Endothelial cell of umbilical vein (primary cell): ENCODE measurements around the gene TXNRD3. TPM values are rescaled to one million over a fixed set of nuclear protein-coding genes. Genes with fewer than 3 reads are reported as not detected.

Experiments used
- BruUV-seq: library from RNA; stranded (reverse); fragments of 400-500 nt; replicated peaks from 2 replicates; lab custom pipeline; 2021; lab: Mats Ljungman, UMichigan
- CTCF ChIA-PET: fragments of 300-600, 350-600 bp; sonication (Branson Sonifier 250); formaldehyde crosslinking; loops from one replicate; lab custom pipeline; 2021; ENCODE audit warnings: antibody characterized with exemption, inconsistent platforms; lab: Charles Lee
- POLR2A ChIA-PET: fragments of 300-600, 350-600 bp; sonication (Branson Sonifier 250); formaldehyde crosslinking; loops from one replicate; lab custom pipeline; 2021; ENCODE audit warnings: antibody characterized with exemption, inconsistent platforms; lab: Charles Lee
- DNase-seq: peaks from one replicate; pipeline ENCODE4 v3.0.0-alpha.2; 2011; ENCODE audit warnings: low read depth, low spot score
- FAIRE-seq: peaks from 2 replicates; lab custom pipeline; 2011; peaks lifted over from hg19 to GRCh38; lab: Jason Lieb, UNC
- H2AFZ ChIP-seq: 2 replicates; pipeline ENCODE4 v1.6.0; 2012; ENCODE audit warnings: low read depth, low read length, control low read depth, inconsistent platforms
- H3K27ac ChIP-seq: 2 replicates; pipeline ENCODE4 v1.5.1; 2011; ENCODE audit warnings: low read depth, mild to moderate bottlenecking, control low read depth, low read length, moderate library complexity; ENCODE audit not compliant: insufficient read depth
- H3K27me3 ChIP-seq, 2 experiments: 2 replicates each; pipeline versions ENCODE4 v1.6.0 to v1.6.1; 2011; ENCODE audit warnings: low read length in 2 of 2, mixed read lengths in 1 of 2; ENCODE audit not compliant: control insufficient read depth in 2 of 2, insufficient read depth in 2 of 2
- H3K36me3 ChIP-seq, 2 experiments: 2 replicates in 1 of 2; 3 replicates in 1 of 2; pipeline ENCODE4 v1.5.1; 2011; ENCODE audit warnings: low read length in 2 of 2, mild to moderate bottlenecking in 1 of 2, moderate library complexity in 1 of 2; ENCODE audit not compliant: control insufficient read depth in 2 of 2, insufficient read depth in 2 of 2; ENCODE audit errors: extremely low read depth in 1 of 2
- H3K4me1 ChIP-seq: 3 replicates; pipeline ENCODE4 v1.5.1; 2011; ENCODE audit warnings: mild to moderate bottlenecking, low read length; ENCODE audit not compliant: control insufficient read depth, insufficient read depth; ENCODE audit errors: extremely low read depth
- H3K4me2 ChIP-seq: 2 replicates; pipeline ENCODE4 v1.6.1; 2011; ENCODE audit warnings: low read length, control low read depth, mixed read lengths; ENCODE audit not compliant: insufficient read depth
- H3K4me3 ChIP-seq, 3 experiments: fragments of 200-600 bp in 1 of 3; sonication (generic), shearing (Covaris generic) in 1 of 3; replicated peaks in 1 of 3; 2 replicates each; pipeline ENCODE4 v1.5.1; 2011 to 2016; ENCODE audit warnings: control low read depth in 3 of 3, low read length in 3 of 3, mild to moderate bottlenecking in 2 of 3, inconsistent platforms in 1 of 3, low read depth in 1 of 3, moderate library complexity in 1 of 3; ENCODE audit not compliant: insufficient read depth in 1 of 3
- H3K79me2 ChIP-seq: 2 replicates; pipeline ENCODE4 v1.6.0; 2012; ENCODE audit warnings: low read length, inconsistent platforms; ENCODE audit not compliant: control insufficient read depth, insufficient read depth
- H3K9ac ChIP-seq: replicated peaks from 2 replicates; pipeline ENCODE3; 2011; ENCODE audit warnings: low read length, control low read depth; ENCODE audit not compliant: insufficient read depth; ENCODE audit errors: extremely low read depth
- H3K9me1 ChIP-seq: replicated peaks from 3 replicates; pipeline ENCODE4 v1.6.0; 2011; ENCODE audit warnings: mild to moderate bottlenecking, low read length; ENCODE audit not compliant: control insufficient read depth, insufficient read depth; ENCODE audit errors: extremely low read depth
- H3K9me3 ChIP-seq: replicated peaks from 2 replicates; pipeline ENCODE4 v1.5.1; 2012; ENCODE audit warnings: low read length, inconsistent platforms; ENCODE audit not compliant: control insufficient read depth, insufficient read depth
- H4K20me1 ChIP-seq: replicated peaks from 2 replicates; pipeline ENCODE3; 2011; ENCODE audit warnings: mild to moderate bottlenecking, low read length; ENCODE audit not compliant: control insufficient read depth, insufficient read depth; ENCODE audit errors: extremely low read depth
- EZH2 ChIP-seq: IDR thresholded peaks from 2 replicates; pipeline ENCODE4 v1.6.1; 2012; ENCODE audit warnings: borderline replicate concordance, low read depth, mild to moderate bottlenecking, moderate library complexity, low read length, inconsistent platforms; ENCODE audit not compliant: severe bottlenecking
- FOS ChIP-seq: IDR thresholded peaks from 2 replicates; pipeline ENCODE4 v1.6.1; 2011; ENCODE audit warnings: mild to moderate bottlenecking, low read length, moderate library complexity, borderline replicate concordance; ENCODE audit not compliant: insufficient read depth
- GATA2 ChIP-seq: IDR thresholded peaks from 2 replicates; pipeline ENCODE4 v1.7.0; 2011; ENCODE audit warnings: low read depth, mild to moderate bottlenecking, moderate library complexity, mixed read lengths, low read length; ENCODE audit not compliant: insufficient read length, insufficient read depth
- JUN ChIP-seq: IDR thresholded peaks from 2 replicates; pipeline ENCODE4 v1.6.1; 2011; ENCODE audit warnings: borderline replicate concordance, low read depth; ENCODE audit not compliant: insufficient read length, insufficient read depth
- MYC ChIP-seq: IDR thresholded peaks from one replicate; pipeline ENCODE4 v1.6.1; 2011; ENCODE audit warnings: mild to moderate bottlenecking, low read depth, low read length
- POLR2A ChIP-seq: IDR thresholded peaks from 2 replicates; pipeline ENCODE4 v1.6.1; 2012; ENCODE audit warnings: low read depth, mild to moderate bottlenecking, control low read depth, low read length
- POLR2AphosphoS5 ChIP-seq: IDR thresholded peaks from 2 replicates; pipeline ENCODE4 v1.6.1; 2012; ENCODE audit warnings: low read depth, mild to moderate bottlenecking, control low read depth, low read length, moderate library complexity; ENCODE audit not compliant: insufficient read depth
- dilution Hi-C: fragments of 300-500 bp; cut with MboI; formaldehyde crosslinking; loops from one replicate; pipeline ENCODE4 v1.15.0; 2019; ENCODE audit warnings: low sequenced_read_pairs; ENCODE audit not compliant: extremely low pct_ligation_motif_present
- intact Hi-C: fragments of 100-400 bp; cut with micrococcal nuclease; formaldehyde crosslinking; loops from one replicate; pipeline ENCODE4 v1.10.0; 2022
- polyA plus RNA-seq, 4 experiments: library from polyadenylated mRNA; depleted of rRNA in 3 of 4; stranded (reverse) in 3 of 4; unstranded in 1 of 4; fragments of >200 nt; gene quantifications; 2 replicates each; pipeline versions ENCODE4 v1.2.1 to v1.2.3, GENCODE V29; 2011 to 2012; ENCODE audit warnings: missing spikeins in 1 of 4
- total RNA-seq: library from RNA; stranded (reverse); gene quantifications from 2 replicates; pipeline ENCODE4 v1.2.3, GENCODE V29; 2021
- TF ChIP-seq, protein P1 (sequence below): IDR thresholded peaks from 2 replicates; pipeline ENCODE4 v1.6.1; 2011; ENCODE audit not compliant: insufficient read depth, insufficient read length
- TF ChIP-seq, protein P2 (sequence below), 2 donors: IDR thresholded peaks; 1 replicate in 1 of 2; 2 replicates in 1 of 2; pipeline ENCODE4 v1.5.1; 2011; ENCODE audit warnings: low read length in 2 of 2, mild to moderate bottlenecking in 2 of 2, moderate library complexity in 2 of 2, control low read depth in 1 of 2, inconsistent platforms in 1 of 2, low read depth in 1 of 2; ENCODE audit not compliant: insufficient read depth in 1 of 2; ENCODE audit errors: extremely low read depth in 1 of 2

Gene TXNRD3
- total and polyA plus RNA-seq, 2 donors (not counting 3 experiments of a cell fraction or from before 2014, with no cell fraction given): 2.6 to 7.1 TPM

DNA sequence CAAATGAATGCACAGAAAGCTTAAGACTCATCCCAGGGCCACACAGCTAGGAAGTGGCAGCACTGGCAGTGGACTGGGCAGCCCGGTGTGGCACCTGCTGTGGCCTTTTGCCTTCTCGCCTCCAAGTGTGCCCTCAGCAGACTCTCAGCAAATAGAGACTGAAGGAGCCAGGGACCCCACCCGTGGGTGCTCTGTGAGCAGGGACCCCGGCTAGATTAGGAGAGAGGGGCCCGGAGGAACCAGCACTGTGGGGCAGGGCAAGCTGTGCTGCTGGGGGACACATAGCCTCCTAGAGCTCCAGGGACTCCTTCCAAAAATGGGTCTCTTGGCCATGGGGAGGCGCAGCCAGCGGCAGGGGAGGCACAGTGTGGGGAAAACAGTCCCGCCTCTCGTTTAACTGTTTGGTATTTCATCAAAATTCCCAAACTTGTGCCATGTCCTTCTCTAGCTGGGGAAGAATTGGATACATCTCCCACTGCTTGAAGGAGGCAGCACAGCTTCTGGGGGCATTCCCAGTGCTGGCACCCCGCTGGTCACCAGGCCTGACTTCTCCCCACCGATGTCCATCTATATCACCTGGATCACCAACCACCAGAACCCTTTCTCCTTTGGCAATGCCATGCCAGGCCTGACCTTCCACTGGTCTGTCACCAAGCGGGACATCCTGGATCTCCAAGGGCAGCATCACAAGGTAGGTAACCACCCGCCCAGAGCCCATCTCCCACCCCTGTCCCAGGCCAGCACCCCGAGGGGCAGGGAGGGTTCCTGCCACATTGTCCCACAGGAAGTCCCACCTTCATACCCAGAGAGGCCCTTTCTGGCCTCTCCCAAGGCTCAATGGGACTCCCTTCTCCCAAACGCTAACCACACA is 12.0 kb upstream of the TXNRD3 start:
- Histone ChIP-seq H3K4me3 (no peak overlapping the region), H4K20me1 (no peaks in the 10 kb centered on the region), H3K9ac (no peak overlapping the region), H3K27me3 (peaks cover 7 to 9% of the 10 kb centered on the region in 2 experiments), H2AFZ (no peak overlapping the region), H3K4me2 (no peak overlapping the region), H3K79me2 (no peaks in the 10 kb centered on the region), H3K36me3 (no peaks in the 10 kb centered on the region), H3K4me1 (no peaks in the 10 kb centered on the region), H3K9me3 (no peaks in the 10 kb centered on the region), H3K9me1 (no peaks in the 10 kb centered on the region), H3K27ac (no peak overlapping the region)
- ChIA-PET CTCF (interaction anchor here (1.0 kb wide), 1 partner anchor 144 kb away, joined by 3 read pairs; no protein-coding TSS in a partner anchor), POLR2A (no interaction called here)
- TF ChIP-seq EZH2: no peak
- TF ChIP-seq JUN: no peak
- TF ChIP-seq POLR2AphosphoS5: no peak
- no peak for TF ChIP-seq MYC
- no peak for TF ChIP-seq GATA2
- TF ChIP-seq, protein P1, sequence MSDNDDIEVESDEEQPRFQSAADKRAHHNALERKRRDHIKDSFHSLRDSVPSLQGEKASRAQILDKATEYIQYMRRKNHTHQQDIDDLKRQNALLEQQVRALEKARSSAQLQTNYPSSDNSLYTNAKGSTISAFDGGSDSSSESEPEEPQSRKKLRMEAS: no peak
- TF ChIP-seq POLR2A: no peak
- TF ChIP-seq FOS: no peak
- TF ChIP-seq, protein P2, sequence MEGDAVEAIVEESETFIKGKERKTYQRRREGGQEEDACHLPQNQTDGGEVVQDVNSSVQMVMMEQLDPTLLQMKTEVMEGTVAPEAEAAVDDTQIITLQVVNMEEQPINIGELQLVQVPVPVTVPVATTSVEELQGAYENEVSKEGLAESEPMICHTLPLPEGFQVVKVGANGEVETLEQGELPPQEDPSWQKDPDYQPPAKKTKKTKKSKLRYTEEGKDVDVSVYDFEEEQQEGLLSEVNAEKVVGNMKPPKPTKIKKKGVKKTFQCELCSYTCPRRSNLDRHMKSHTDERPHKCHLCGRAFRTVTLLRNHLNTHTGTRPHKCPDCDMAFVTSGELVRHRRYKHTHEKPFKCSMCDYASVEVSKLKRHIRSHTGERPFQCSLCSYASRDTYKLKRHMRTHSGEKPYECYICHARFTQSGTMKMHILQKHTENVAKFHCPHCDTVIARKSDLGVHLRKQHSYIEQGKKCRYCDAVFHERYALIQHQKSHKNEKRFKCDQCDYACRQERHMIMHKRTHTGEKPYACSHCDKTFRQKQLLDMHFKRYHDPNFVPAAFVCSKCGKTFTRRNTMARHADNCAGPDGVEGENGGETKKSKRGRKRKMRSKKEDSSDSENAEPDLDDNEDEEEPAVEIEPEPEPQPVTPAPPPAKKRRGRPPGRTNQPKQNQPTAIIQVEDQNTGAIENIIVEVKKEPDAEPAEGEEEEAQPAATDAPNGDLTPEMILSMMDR (IDR thresholded peaks at IDR 0.05; ENCODE audit: extremely low read depth in 1 of 2, insufficient read depth in 1 of 2, low read depth in 1 of 2, low read length in 2 of 2): no peak
- dilution Hi-C loops (no loop called here), intact Hi-C loops (no loop called here)
- FAIRE-seq (no peak), DNase-seq (no peak)
- no TSS peak for BruUV-seq
